ENCODE data around the gene ATAD3B. TPM values are rescaled to one million over a fixed set of nuclear protein-coding genes. Genes with fewer than 3 reads are reported as not detected.
A peak's percentile ranks its signal among the peaks of the same experiment; 100 is the strongest.

Gene ATAD3B
- total RNA-seq, 4 donors from 2014 or later: 15.6 to 269 (median 39.2) TPM

GRCh38 chr1:1538334-1538733 is 66.8 kb downstream of the ATAD3B start:
- WGBS, 2 donors (ENCODE audit: low coverage in 1 of 2): 87 to 100% methylated on average over 2 to 21 of the region's 23 CpGs
- intact Hi-C loops (cut with DNase I; ENCODE audit: low total_unique reads) (no loop called here), in situ Hi-C loops (cut with MboI; ENCODE audit: low pct_ligation_motif_present in 1 of 4, low pct_unique_long_range_greater_than_20kb in 1 of 4, low sequenced_read_pairs in 3 of 4) (no loop called here)
- Histone ChIP-seq H3K27me3 (peaks cover 9% of the 10 kb centered on the region), H3K36me3 (no peaks in the 10 kb centered on the region), H3K27ac (no peak overlapping the region), H3K9me3 (no peaks in the 10 kb centered on the region), H3K4me3 (no peak overlapping the region), H3K4me1 (peaks cover 5 to 19% (median 12%) of the 10 kb centered on the region in 4 donors)
- no peak for TF ChIP-seq EP300 (IDR thresholded peaks at IDR 0.05; ENCODE audit: low read depth)
- no peak for TF ChIP-seq POLR2AphosphoS5 (IDR thresholded peaks at IDR 0.05)
- TF ChIP-seq, protein P1, sequence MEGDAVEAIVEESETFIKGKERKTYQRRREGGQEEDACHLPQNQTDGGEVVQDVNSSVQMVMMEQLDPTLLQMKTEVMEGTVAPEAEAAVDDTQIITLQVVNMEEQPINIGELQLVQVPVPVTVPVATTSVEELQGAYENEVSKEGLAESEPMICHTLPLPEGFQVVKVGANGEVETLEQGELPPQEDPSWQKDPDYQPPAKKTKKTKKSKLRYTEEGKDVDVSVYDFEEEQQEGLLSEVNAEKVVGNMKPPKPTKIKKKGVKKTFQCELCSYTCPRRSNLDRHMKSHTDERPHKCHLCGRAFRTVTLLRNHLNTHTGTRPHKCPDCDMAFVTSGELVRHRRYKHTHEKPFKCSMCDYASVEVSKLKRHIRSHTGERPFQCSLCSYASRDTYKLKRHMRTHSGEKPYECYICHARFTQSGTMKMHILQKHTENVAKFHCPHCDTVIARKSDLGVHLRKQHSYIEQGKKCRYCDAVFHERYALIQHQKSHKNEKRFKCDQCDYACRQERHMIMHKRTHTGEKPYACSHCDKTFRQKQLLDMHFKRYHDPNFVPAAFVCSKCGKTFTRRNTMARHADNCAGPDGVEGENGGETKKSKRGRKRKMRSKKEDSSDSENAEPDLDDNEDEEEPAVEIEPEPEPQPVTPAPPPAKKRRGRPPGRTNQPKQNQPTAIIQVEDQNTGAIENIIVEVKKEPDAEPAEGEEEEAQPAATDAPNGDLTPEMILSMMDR (IDR thresholded peaks at IDR 0.05): no peak
- DNase-seq: no peak

- in situ Hi-C loops (cut with MboI; ENCODE audit: low pct_ligation_motif_present in 1 of 4, low pct_unique_long_range_greater_than_20kb in 1 of 4, low sequenced_read_pairs in 3 of 4) (no loop called here), intact Hi-C loops (cut with DNase I; ENCODE audit: low total_unique reads) (no loop called here)
- Histone ChIP-seq H3K27ac (peak overlapping the region in 3 of 4 donors; percentile 37 to 86 (median 75)), H3K4me3 (peak overlapping the region in 2 of 4 donors; percentile 47 to 54), H3K9me3 (no peaks in the 10 kb centered on the region), H3K36me3 (no peaks in the 10 kb centered on the region), H3K27me3 (peaks cover 9% of the 10 kb centered on the region), H3K4me1 (peaks cover 5 to 19% (median 12%) of the 10 kb centered on the region in 4 donors)
- TF ChIP-seq POLR2AphosphoS5 (IDR thresholded peaks at IDR 0.05) (no peak), POLR2A (IDR thresholded peaks at IDR 0.05) (no peak), EP300 (IDR thresholded peaks at IDR 0.05; ENCODE audit: low read depth) (no peak)
- TF ChIP-seq, protein P1 (IDR thresholded peaks at IDR 0.05): no peak
- WGBS, 2 donors (ENCODE audit: low coverage in 1 of 2): 85 to 88% methylated on average over 6 to 18 of the region's 18 CpGs
- DNase-seq: no peak
Measured at GRCh38 chr1:1538989-1539309, 67.4 kb downstream of the ATAD3B start.

DNA sequence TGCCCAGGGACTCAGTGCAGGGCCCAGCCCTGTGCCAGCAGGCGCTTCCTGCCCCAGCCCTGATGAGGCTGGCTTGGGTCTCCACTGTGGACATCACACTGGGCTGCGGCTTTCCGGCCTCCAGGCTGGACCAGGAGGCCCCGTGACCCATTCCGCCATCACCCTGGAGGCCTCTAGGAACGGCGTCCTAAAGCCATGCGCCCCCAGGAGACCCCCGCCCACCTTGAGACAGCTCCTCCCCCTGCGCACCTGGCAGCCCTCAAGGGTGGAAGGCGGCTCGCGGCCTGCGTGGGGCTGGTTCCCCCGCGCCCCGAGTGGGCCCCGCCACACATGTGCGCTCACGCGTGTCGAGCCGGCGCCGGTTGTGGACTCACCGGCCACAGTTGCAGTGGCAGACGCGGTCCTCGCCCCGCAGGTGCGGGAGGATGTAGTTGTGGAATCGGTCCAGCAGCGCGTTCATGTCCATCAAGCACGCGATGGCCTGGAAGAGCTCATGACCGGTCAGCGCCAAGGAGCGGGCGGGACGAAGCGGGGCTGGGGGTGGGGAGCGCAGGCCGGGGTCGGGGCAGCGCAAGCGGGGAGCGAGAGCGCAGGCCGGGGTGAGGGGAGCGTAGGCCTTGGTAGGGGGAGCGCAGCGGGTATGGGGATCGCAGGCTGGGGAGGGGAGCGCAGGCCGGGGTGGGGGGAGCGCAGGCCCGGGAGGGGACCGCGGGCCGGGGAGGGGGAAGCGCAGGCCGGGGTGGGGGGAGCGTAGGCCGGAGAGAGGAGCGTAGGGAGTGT is 67.9 kb downstream of the ATAD3B start:
- no peaks in the 10 kb centered on the region for H3K36me3 ChIP-seq
- peak overlapping the region; percentile 45 to 61 (median 50) for H3K4me3 ChIP-seq
- no peak for DNase-seq
- 16% methylated on average over 58 of the region's 66 CpGs; no CpG with 5 or more reads in 1 of the 2 donors for WGBS, 2 donors (ENCODE audit: low coverage in 1 of 2)
- H3K9me3 ChIP-seq: no peaks in the 10 kb centered on the region
- intact Hi-C loops (cut with DNase I; ENCODE audit: low total_unique reads) (no loop called here), in situ Hi-C loops (cut with MboI; ENCODE audit: low pct_ligation_motif_present in 1 of 4, low pct_unique_long_range_greater_than_20kb in 1 of 4, low sequenced_read_pairs in 3 of 4) (no loop called here)
- peaks cover 5 to 19% (median 12%) of the 10 kb centered on the region in 4 donors for H3K4me1 ChIP-seq
- H3K27ac ChIP-seq: peak overlapping the region; percentile 37 to 86 (median 64)
- peaks cover 9% of the 10 kb centered on the region for H3K27me3 ChIP-seq
- TF ChIP-seq EP300 (IDR thresholded peaks at IDR 0.05; ENCODE audit: low read depth): no peak
- TF ChIP-seq POLR2AphosphoS5 (IDR thresholded peaks at IDR 0.05): no peak
- TF ChIP-seq, protein P1 (IDR thresholded peaks at IDR 0.05): no peak
- no peak for TF ChIP-seq POLR2A (IDR thresholded peaks at IDR 0.05)

GRCh38 chr1:1540090-1540817 is 68.7 kb downstream of the ATAD3B start, which contains the start of gene TMEM240:
Gene TMEM240 (minus strand): TSS chr1:1540624. CDS start chr1:1540346, 278 bp downstream.
- 2% methylated on average over 35 of the region's 100 CpGs; no CpG with 5 or more reads in 1 of the 2 donors for WGBS, 2 donors (ENCODE audit: low coverage in 1 of 2)
- H3K9me3 ChIP-seq: no peaks in the 10 kb centered on the region
- in situ Hi-C loops (cut with MboI; ENCODE audit: low pct_ligation_motif_present in 1 of 4, low pct_unique_long_range_greater_than_20kb in 1 of 4, low sequenced_read_pairs in 3 of 4) (no loop called here), intact Hi-C loops (cut with DNase I; ENCODE audit: low total_unique reads) (no loop called here)
- H3K36me3 ChIP-seq: no peaks in the 10 kb centered on the region
- H3K4me1 ChIP-seq: peaks cover 5 to 19% (median 12%) of the 10 kb centered on the region in 4 donors
- peak within 1 kb of the TSS; percentile 37 to 86 (median 64) for H3K27ac ChIP-seq
- TF ChIP-seq, protein P1 (IDR thresholded peaks at IDR 0.05): no peak
- TF ChIP-seq EP300 (IDR thresholded peaks at IDR 0.05; ENCODE audit: low read depth): no peak
- no peak for TF ChIP-seq POLR2A (IDR thresholded peaks at IDR 0.05)
- no peak for TF ChIP-seq POLR2AphosphoS5 (IDR thresholded peaks at IDR 0.05)
- peaks cover 9% of the 10 kb centered on the region for H3K27me3 ChIP-seq
- DNase-seq: peak; percentile 68
- H3K4me3 ChIP-seq: peak within 1 kb of the TSS; percentile 45 to 61 (median 50)

All from transverse colon (tissue), 4 donors.